Measurements from ENCODE around the gene SLC25A11. TPM values are rescaled to one million over a fixed set of nuclear protein-coding genes. Genes with fewer than 3 reads are reported as not detected.

SLC25A11 gene
- total RNA-seq, 1 experiment from 2014 or later, result 38.4 TPM

DNA sequence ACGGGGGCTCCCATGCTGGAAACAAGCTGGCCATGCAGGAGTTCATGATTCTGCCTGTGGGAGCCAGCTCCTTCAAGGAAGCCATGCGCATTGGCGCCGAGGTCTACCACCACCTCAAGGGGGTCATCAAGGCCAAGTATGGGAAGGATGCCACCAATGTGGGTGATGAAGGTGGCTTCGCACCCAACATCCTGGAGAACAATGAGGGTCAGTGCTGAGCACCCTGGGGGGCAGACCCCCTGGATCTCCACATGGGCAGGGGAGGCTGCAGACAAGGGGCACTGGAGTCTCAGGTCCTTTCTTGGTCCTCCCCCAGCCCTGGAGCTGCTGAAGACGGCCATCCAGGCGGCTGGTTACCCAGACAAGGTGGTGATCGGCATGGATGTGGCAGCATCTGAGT lies 15.2 kb upstream of the SLC25A11 start:
- Mint-ChIP-seq H3K9me3 (ENCODE audit: low read depth, unreplicated experiment) (peaks cover 2% of the 10 kb centered on the region), H3K36me3 (ENCODE audit: insufficient read depth, unreplicated experiment) (peaks cover 27% of the 10 kb centered on the region), H3K27ac (ENCODE audit: unreplicated experiment) (no peak overlapping the region), H3K4me1 (ENCODE audit: low read depth, unreplicated experiment) (peaks cover 13% of the 10 kb centered on the region), H3K27me3 (ENCODE audit: unreplicated experiment) (no peaks in the 10 kb centered on the region), H3K4me3 (ENCODE audit: low read depth, unreplicated experiment) (no peak overlapping the region)
- intact Hi-C loops (cut with micrococcal nuclease; ENCODE audit: unreplicated experiment), result no loop called here
- no peak for TF ChIP-seq CTCF (IDR thresholded peaks at IDR 0.05; ENCODE audit: unreplicated experiment)
- no peak for DNase-seq
- CTCF ChIA-PET, result no interaction called here
- BruUV-seq (replicated peaks), result no TSS peak

DNA sequence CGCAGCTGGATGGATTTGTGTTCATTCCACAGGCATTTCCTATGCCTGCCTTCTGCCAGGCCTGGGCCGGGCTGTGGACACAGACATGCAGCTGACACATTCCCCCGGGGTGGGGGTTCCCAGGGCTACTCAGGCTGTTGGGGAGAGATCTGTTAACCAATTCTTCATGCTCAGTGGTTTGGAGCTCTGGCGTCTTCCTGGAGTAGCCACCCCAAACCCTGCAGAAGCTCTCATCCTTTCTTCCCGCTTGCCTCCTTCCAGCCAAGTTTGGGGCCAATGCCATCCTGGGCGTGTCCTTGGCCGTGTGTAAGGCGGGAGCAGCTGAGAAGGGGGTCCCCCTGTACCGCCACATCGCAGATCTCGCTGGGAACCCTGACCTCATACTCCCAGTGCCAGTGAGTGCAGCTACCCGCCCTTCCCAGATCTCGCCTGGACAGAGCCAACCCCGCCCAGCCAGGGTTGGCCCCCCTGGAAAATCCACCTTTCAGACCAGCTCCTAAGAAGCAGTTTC lies 13.7 kb upstream of the SLC25A11 start:
- Mint-ChIP-seq H3K4me3 (ENCODE audit: low read depth, unreplicated experiment) (no peak overlapping the region), H3K27me3 (ENCODE audit: unreplicated experiment) (no peaks in the 10 kb centered on the region), H3K36me3 (ENCODE audit: insufficient read depth, unreplicated experiment) (peaks cover 24% of the 10 kb centered on the region), H3K9me3 (ENCODE audit: low read depth, unreplicated experiment) (peaks cover 2% of the 10 kb centered on the region), H3K4me1 (ENCODE audit: low read depth, unreplicated experiment) (peaks cover 13% of the 10 kb centered on the region), H3K27ac (ENCODE audit: unreplicated experiment) (no peak overlapping the region)
- CTCF ChIA-PET, result no interaction called here
- no peak for DNase-seq
- intact Hi-C loops (cut with micrococcal nuclease; ENCODE audit: unreplicated experiment), result no loop called here
- no peak for TF ChIP-seq CTCF (IDR thresholded peaks at IDR 0.05; ENCODE audit: unreplicated experiment)
- no TSS peak for BruUV-seq (replicated peaks)

DNA sequence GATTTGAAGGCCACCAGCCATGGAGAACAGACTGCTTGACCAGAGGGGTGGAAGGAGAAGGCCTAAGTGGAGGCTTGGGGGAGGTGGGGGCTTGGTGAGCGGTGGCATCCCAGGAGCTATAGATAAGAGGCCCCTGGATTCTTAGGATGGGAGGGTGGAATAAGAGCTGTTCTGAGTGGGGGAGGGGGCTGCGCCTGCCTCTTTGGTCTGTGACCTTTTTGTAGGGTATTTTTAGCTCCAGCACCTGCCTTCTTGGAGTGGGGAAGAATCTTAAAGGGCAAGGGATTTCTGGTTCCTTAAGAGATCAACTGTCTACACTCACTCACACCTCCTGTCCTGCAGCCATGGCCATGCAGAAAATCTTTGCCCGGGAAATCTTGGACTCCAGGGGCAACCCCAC lies 11.6 kb upstream of the SLC25A11 start:
- peaks cover 38% of the 10 kb centered on the region for H3K36me3 Mint-ChIP-seq (ENCODE audit: insufficient read depth, unreplicated experiment)
- peaks cover 2% of the 10 kb centered on the region for H3K9me3 Mint-ChIP-seq (ENCODE audit: low read depth, unreplicated experiment)
- H3K4me1 Mint-ChIP-seq (ENCODE audit: low read depth, unreplicated experiment), result peaks cover 13% of the 10 kb centered on the region
- H3K27ac Mint-ChIP-seq (ENCODE audit: unreplicated experiment), result peak overlapping the region; percentile 63
- no peak for TF ChIP-seq CTCF (IDR thresholded peaks at IDR 0.05; ENCODE audit: unreplicated experiment)
- DNase-seq, result no peak
- intact Hi-C loops (cut with micrococcal nuclease; ENCODE audit: unreplicated experiment), result no loop called here
- no TSS peak for BruUV-seq (replicated peaks)
- CTCF ChIA-PET, result interaction anchor here (0.6 kb wide), 1 partner anchor 135 kb away, joined by 3 read pairs; no protein-coding TSS in a partner anchor
- no peaks in the 10 kb centered on the region for H3K27me3 Mint-ChIP-seq (ENCODE audit: unreplicated experiment)
- H3K4me3 Mint-ChIP-seq (ENCODE audit: low read depth, unreplicated experiment), result no peak overlapping the region

DNA sequence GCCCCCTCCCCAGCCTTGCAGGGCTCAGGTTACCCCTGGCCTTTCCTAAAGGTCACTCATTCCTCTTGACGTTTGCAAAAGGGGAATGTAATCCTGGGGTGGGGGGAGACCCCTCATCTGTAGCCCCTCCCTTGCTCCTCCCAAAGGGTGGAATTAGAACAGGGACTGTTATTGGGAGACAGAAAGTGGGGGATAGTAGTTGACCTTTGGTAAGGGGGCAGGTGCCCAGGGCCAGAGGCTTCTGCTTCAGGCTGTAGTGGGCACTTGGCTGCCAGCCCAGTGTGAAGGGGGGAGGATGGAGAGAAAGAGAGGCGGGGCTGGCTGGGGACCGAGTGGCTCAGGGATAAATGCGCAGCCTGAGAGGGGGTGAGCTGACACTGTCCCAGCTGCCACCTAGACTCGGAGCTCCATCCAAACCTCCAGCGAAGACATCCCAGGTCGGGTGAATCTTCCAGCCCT lies 10.9 kb upstream of the SLC25A11 start, which contains the start of gene ENO3:
Gene ENO3, plus strand, starts transcription at position 374 of the 459 bp plus-strand sequence. CDS start 711 bp downstream, outside the sequence.
- Mint-ChIP-seq H3K27ac (ENCODE audit: unreplicated experiment) (peak within 1 kb of the TSS; percentile 63), H3K9me3 (ENCODE audit: low read depth, unreplicated experiment) (peaks cover under 1% of the 10 kb centered on the region), H3K36me3 (ENCODE audit: insufficient read depth, unreplicated experiment) (peaks cover 42% of the 10 kb centered on the region), H3K4me1 (ENCODE audit: low read depth, unreplicated experiment) (peaks cover 14% of the 10 kb centered on the region), H3K4me3 (ENCODE audit: low read depth, unreplicated experiment) (peak within 1 kb of the TSS; percentile 89), H3K27me3 (ENCODE audit: unreplicated experiment) (no peaks in the 10 kb centered on the region)
- no TSS peak for BruUV-seq (replicated peaks)
- intact Hi-C loops (cut with micrococcal nuclease; ENCODE audit: unreplicated experiment), result no loop called here
- no peak for DNase-seq
- CTCF ChIA-PET, result no interaction called here
- no peak for TF ChIP-seq CTCF (IDR thresholded peaks at IDR 0.05; ENCODE audit: unreplicated experiment)

Measured in Calu3 (cell line).